CD8-positive, alpha-beta memory T cell (primary cell): ENCODE results near the gene MCTP2. TPM values are rescaled to one million over a fixed set of nuclear protein-coding genes. Genes with fewer than 3 reads are reported as not detected.

Experiments
- CTCF ChIA-PET: fragments of 350-600 bp; sonication (Branson Sonifier 250); formaldehyde crosslinking; loops from one replicate; lab custom pipeline; 2021; ENCODE audit warnings: antibody characterized with exemption; lab: Charles Lee
- POLR2A ChIA-PET: fragments of 350-600 bp; sonication (Branson Sonifier 250); formaldehyde crosslinking; loops from one replicate; lab custom pipeline; 2021; ENCODE audit warnings: antibody characterized with exemption; lab: Charles Lee
- DNase-seq, 5 donors: peaks; one replicate each; pipeline versions ENCODE4 v3.0.0 to v3.0.0-alpha.2; 2020 to 2022; ENCODE audit warnings: mixed read lengths in 1 of 5
- H3K27ac ChIP-seq: one replicate; pipeline ENCODE4 v1.7.0; 2013; ENCODE audit warnings: low read depth, mild to moderate bottlenecking, low read length, moderate library complexity
- H3K27me3 ChIP-seq: 2 replicates; pipeline ENCODE4 v1.7.0; 2013; ENCODE audit warnings: low read length, mild to moderate bottlenecking; ENCODE audit not compliant: insufficient read depth, poor library complexity, severe bottlenecking
- H3K36me3 ChIP-seq: 2 replicates; pipeline ENCODE4 v1.7.0; 2013; ENCODE audit warnings: mild to moderate bottlenecking, low read length, moderate library complexity; ENCODE audit not compliant: insufficient read depth
- H3K4me1 ChIP-seq: 2 replicates; pipeline ENCODE4 v1.7.0; 2013; ENCODE audit warnings: mild to moderate bottlenecking, low read length, moderate library complexity; ENCODE audit not compliant: insufficient read depth
- H3K4me3 ChIP-seq: 2 replicates; pipeline ENCODE4 v1.7.0; 2013; ENCODE audit warnings: mild to moderate bottlenecking, low read length
- H3K9me3 ChIP-seq: 2 replicates; pipeline ENCODE4 v1.7.0; 2013; ENCODE audit warnings: mild to moderate bottlenecking, low read length
- H3K27ac Mint-ChIP-seq, 8 donors: one replicate each; pipeline ENCODE4 v1.8.0; 2020 to 2021; ENCODE audit warnings: mixed read lengths in 8 of 8, mild to moderate bottlenecking in 6 of 8, inconsistent platforms in 3 of 8, moderate library complexity in 3 of 8
- H3K27me3 Mint-ChIP-seq, 2 donors: one replicate each; pipeline ENCODE4 v1.8.0; 2020 to 2021; ENCODE audit warnings: mixed read lengths in 2 of 2, mild to moderate bottlenecking in 1 of 2, moderate library complexity in 1 of 2
- H3K36me3 Mint-ChIP-seq, 3 donors: one replicate each; pipeline ENCODE4 v1.8.0; 2020 to 2021; ENCODE audit warnings: mixed read lengths in 3 of 3, inconsistent platforms in 1 of 3, mild to moderate bottlenecking in 1 of 3
- H3K4me1 Mint-ChIP-seq, 3 donors: one replicate each; pipeline ENCODE4 v1.8.0; 2020 to 2021; ENCODE audit warnings: mixed read lengths in 3 of 3, inconsistent platforms in 1 of 3, mild to moderate bottlenecking in 1 of 3
- H3K4me3 Mint-ChIP-seq, 7 donors: one replicate each; pipeline ENCODE4 v1.8.0; 2020 to 2021; ENCODE audit warnings: mixed read lengths in 7 of 7, mild to moderate bottlenecking in 6 of 7, moderate library complexity in 4 of 7, inconsistent platforms in 2 of 7
- H3K9me3 Mint-ChIP-seq, 5 donors: one replicate each; pipeline ENCODE4 v1.8.0; 2020 to 2022; ENCODE audit warnings: mixed read lengths in 5 of 5, mild to moderate bottlenecking in 3 of 5, moderate library complexity in 2 of 5, inconsistent platforms in 1 of 5
- polyA plus RNA-seq: library from polyadenylated mRNA; unstranded; fragments of 300-500 nt; fragmentation: Illumina TruSeq; gene quantifications from one replicate; pipeline ENCODE4 v1.2.3, GENCODE V29; 2021
- total RNA-seq, 2 experiments: library from RNA; stranded (reverse); gene quantifications; one replicate each; pipeline ENCODE4 v1.2.3, GENCODE V29; 2021

The MCTP2 gene
- total and polyA plus RNA-seq, 3 experiments from 2014 or later = 13.6 to 17.0 (median 16.5) TPM

- Histone ChIP-seq H3K27me3 (no peaks in the 10 kb centered on the region), H3K9me3 (no peaks in the 10 kb centered on the region), H3K4me3 (no peak overlapping the region), H3K4me1 (no peaks in the 10 kb centered on the region), H3K27ac (no peak overlapping the region), H3K36me3 (no peaks in the 10 kb centered on the region)
- no peaks in the 10 kb centered on the region for H3K27me3 Mint-ChIP-seq
- no peaks in the 10 kb centered on the region for H3K4me1 Mint-ChIP-seq
- H3K9me3 Mint-ChIP-seq = no peaks in the 10 kb centered on the region
- peaks cover 8 to 68% (median 22%) of the 10 kb centered on the region in 3 donors for H3K36me3 Mint-ChIP-seq
- H3K4me3 Mint-ChIP-seq = no peak overlapping the region
- POLR2A ChIA-PET = no interaction called here
- DNase-seq = no peak
- CTCF ChIA-PET = no interaction called here
- H3K27ac Mint-ChIP-seq = peak overlapping the region in 1 of 8 donors; percentile 38
Observed at GRCh38 chr15:94379986-94380385, 148.6 kb downstream of the MCTP2 start.

- Mint-ChIP-seq H3K36me3 (peaks cover 12 to 69% (median 28%) of the 10 kb centered on the region in 3 donors), H3K27ac (no peak overlapping the region), H3K9me3 (no peaks in the 10 kb centered on the region), H3K4me3 (no peak overlapping the region), H3K4me1 (peaks cover 0 to under 1% (median 0%) of the 10 kb centered on the region in 3 donors), H3K27me3 (no peaks in the 10 kb centered on the region)
- Histone ChIP-seq H3K4me3 (no peak overlapping the region), H3K9me3 (no peaks in the 10 kb centered on the region), H3K36me3 (no peaks in the 10 kb centered on the region), H3K4me1 (no peaks in the 10 kb centered on the region), H3K27me3 (no peaks in the 10 kb centered on the region), H3K27ac (no peak overlapping the region)
- ChIA-PET POLR2A (no interaction called here), CTCF (no interaction called here)
- no peak for DNase-seq
Observed at GRCh38 chr15:94380798-94381197, 149.4 kb downstream of the MCTP2 start.

GRCh38 chr15:94381384-94381783, 150.0 kb downstream of the MCTP2 start:
- no peaks in the 10 kb centered on the region for H3K27me3 ChIP-seq
- Mint-ChIP-seq H3K27ac (no peak overlapping the region), H3K9me3 (no peaks in the 10 kb centered on the region), H3K4me1 (peaks cover 0 to 7% (median under 1%) of the 10 kb centered on the region in 3 donors), H3K27me3 (no peaks in the 10 kb centered on the region), H3K4me3 (no peak overlapping the region), H3K36me3 (peaks cover 12 to 70% (median 30%) of the 10 kb centered on the region in 3 donors)
- no peak for DNase-seq
- H3K9me3 ChIP-seq = no peaks in the 10 kb centered on the region
- no peaks in the 10 kb centered on the region for H3K4me1 ChIP-seq
- H3K36me3 ChIP-seq = no peaks in the 10 kb centered on the region
- ChIA-PET CTCF (no interaction called here), POLR2A (no interaction called here)
- H3K4me3 ChIP-seq = no peak overlapping the region
- no peak overlapping the region for H3K27ac ChIP-seq

- Mint-ChIP-seq H3K4me3 (no peak overlapping the region), H3K4me1 (peaks cover 15 to 21% (median 17%) of the 10 kb centered on the region in 3 donors), H3K9me3 (no peaks in the 10 kb centered on the region), H3K27me3 (no peaks in the 10 kb centered on the region), H3K27ac (no peak overlapping the region), H3K36me3 (peaks cover 9 to 70% (median 18%) of the 10 kb centered on the region in 3 donors)
- no peak for DNase-seq
- H3K36me3 ChIP-seq = no peaks in the 10 kb centered on the region
- no peaks in the 10 kb centered on the region for H3K9me3 ChIP-seq
- H3K4me3 ChIP-seq = no peak overlapping the region
- no peak overlapping the region for H3K27ac ChIP-seq
- POLR2A ChIA-PET = no interaction called here
- no peaks in the 10 kb centered on the region for H3K27me3 ChIP-seq
- H3K4me1 ChIP-seq = peaks cover 5% of the 10 kb centered on the region
- CTCF ChIA-PET = no interaction called here
Observed at GRCh38 chr15:94383041-94383440, 151.7 kb downstream of the MCTP2 start.

- CTCF ChIA-PET = no interaction called here
- no peaks in the 10 kb centered on the region for H3K9me3 Mint-ChIP-seq
Observed at GRCh38 chr15:94383706-94384105, 152.3 kb downstream of the MCTP2 start.

GRCh38 chr15:94385441-94385840, 154.1 kb downstream of the MCTP2 start:
- Mint-ChIP-seq H3K27me3 (no peaks in the 10 kb centered on the region), H3K9me3 (no peaks in the 10 kb centered on the region), H3K36me3 (peaks cover 12 to 66% (median 26%) of the 10 kb centered on the region in 3 donors), H3K4me3 (no peak overlapping the region), H3K4me1 (peaks cover 15 to 24% (median 17%) of the 10 kb centered on the region in 3 donors), H3K27ac (no peak overlapping the region)
- H3K36me3 ChIP-seq = no peaks in the 10 kb centered on the region
- H3K27ac ChIP-seq = no peak overlapping the region
- H3K27me3 ChIP-seq = no peaks in the 10 kb centered on the region
- H3K4me3 ChIP-seq = no peak overlapping the region
- ChIA-PET POLR2A (no interaction called here), CTCF (no interaction called here)
- DNase-seq = no peak
- H3K4me1 ChIP-seq = peaks cover 7% of the 10 kb centered on the region
- H3K9me3 ChIP-seq = no peaks in the 10 kb centered on the region

More at GRCh38 chr15:94383706-94384105, 152.3 kb downstream of the MCTP2 start:
- Mint-ChIP-seq H3K4me1 (peaks cover 15 to 24% (median 17%) of the 10 kb centered on the region in 3 donors), H3K36me3 (peaks cover 9 to 71% (median 19%) of the 10 kb centered on the region in 3 donors), H3K27ac (no peak overlapping the region), H3K27me3 (no peaks in the 10 kb centered on the region), H3K4me3 (no peak overlapping the region)
- H3K27ac ChIP-seq = no peak overlapping the region
- DNase-seq = no peak
- no peak overlapping the region for H3K4me3 ChIP-seq
- H3K36me3 ChIP-seq = no peaks in the 10 kb centered on the region
- no peaks in the 10 kb centered on the region for H3K27me3 ChIP-seq
- H3K4me1 ChIP-seq = peaks cover 7% of the 10 kb centered on the region
- no peaks in the 10 kb centered on the region for H3K9me3 ChIP-seq
- POLR2A ChIA-PET = no interaction called here

- Mint-ChIP-seq H3K4me1 (peaks cover 15 to 24% (median 17%) of the 10 kb centered on the region in 3 donors), H3K9me3 (no peaks in the 10 kb centered on the region)
Observed at GRCh38 chr15:94386351-94386750, 155.0 kb downstream of the MCTP2 start.

GRCh38 chr15:94387442-94387841, 156.1 kb downstream of the MCTP2 start:
- CTCF ChIA-PET = no interaction called here
- H3K4me3 ChIP-seq = no peak overlapping the region
- H3K9me3 ChIP-seq = no peaks in the 10 kb centered on the region
- peaks cover 7% of the 10 kb centered on the region for H3K4me1 ChIP-seq
- no peak overlapping the region for H3K27ac ChIP-seq
- no peak for DNase-seq
- H3K27me3 ChIP-seq = no peaks in the 10 kb centered on the region
- POLR2A ChIA-PET = no interaction called here
- Mint-ChIP-seq H3K4me3 (peak overlapping the region in 1 of 7 donors; percentile 56), H3K27me3 (no peaks in the 10 kb centered on the region), H3K36me3 (peaks cover 16 to 61% (median 26%) of the 10 kb centered on the region in 3 donors), H3K9me3 (no peaks in the 10 kb centered on the region), H3K27ac (peak overlapping the region in 6 of 8 donors; percentile 18 to 80 (median 62)), H3K4me1 (peaks cover 15 to 24% (median 17%) of the 10 kb centered on the region in 3 donors)
- no peaks in the 10 kb centered on the region for H3K36me3 ChIP-seq

More at GRCh38 chr15:94386351-94386750, 155.0 kb downstream of the MCTP2 start:
- Histone ChIP-seq H3K27ac (no peak overlapping the region), H3K4me1 (peaks cover 7% of the 10 kb centered on the region), H3K36me3 (no peaks in the 10 kb centered on the region), H3K9me3 (no peaks in the 10 kb centered on the region), H3K27me3 (no peaks in the 10 kb centered on the region), H3K4me3 (no peak overlapping the region)
- DNase-seq = no peak
- Mint-ChIP-seq H3K36me3 (peaks cover 13 to 65% (median 26%) of the 10 kb centered on the region in 3 donors), H3K4me3 (no peak overlapping the region), H3K27ac (no peak overlapping the region), H3K27me3 (no peaks in the 10 kb centered on the region)
- CTCF ChIA-PET = no interaction called here
- POLR2A ChIA-PET = no interaction called here
